Measurements from ENCODE around the gene ZBTB12. TPM values are rescaled to one million over a fixed set of nuclear protein-coding genes. Genes with fewer than 3 reads are reported as not detected.

The ZBTB12 gene
- total and polyA plus RNA-seq, 10 donors, result 1.3 to 4.6 (median 3.9) TPM

GRCh38 chr6:31903957-31904356 is 2.1 kb upstream of the ZBTB12 start:
- H3K27ac ChIP-seq, result no peak overlapping the region
- WGBS, 5 donors, result 70 to 93% (median 90%) methylated on average over 3 of the region's 3 CpGs
- H3K4me1 ChIP-seq, result peaks cover 22 to 49% (median 34%) of the 10 kb centered on the region in 6 donors
- TF ChIP-seq POLR2A (IDR thresholded peaks at IDR 0.05) (no peak), POLR2AphosphoS5 (IDR thresholded peaks at IDR 0.05) (no peak)
- TF ChIP-seq, protein P1, sequence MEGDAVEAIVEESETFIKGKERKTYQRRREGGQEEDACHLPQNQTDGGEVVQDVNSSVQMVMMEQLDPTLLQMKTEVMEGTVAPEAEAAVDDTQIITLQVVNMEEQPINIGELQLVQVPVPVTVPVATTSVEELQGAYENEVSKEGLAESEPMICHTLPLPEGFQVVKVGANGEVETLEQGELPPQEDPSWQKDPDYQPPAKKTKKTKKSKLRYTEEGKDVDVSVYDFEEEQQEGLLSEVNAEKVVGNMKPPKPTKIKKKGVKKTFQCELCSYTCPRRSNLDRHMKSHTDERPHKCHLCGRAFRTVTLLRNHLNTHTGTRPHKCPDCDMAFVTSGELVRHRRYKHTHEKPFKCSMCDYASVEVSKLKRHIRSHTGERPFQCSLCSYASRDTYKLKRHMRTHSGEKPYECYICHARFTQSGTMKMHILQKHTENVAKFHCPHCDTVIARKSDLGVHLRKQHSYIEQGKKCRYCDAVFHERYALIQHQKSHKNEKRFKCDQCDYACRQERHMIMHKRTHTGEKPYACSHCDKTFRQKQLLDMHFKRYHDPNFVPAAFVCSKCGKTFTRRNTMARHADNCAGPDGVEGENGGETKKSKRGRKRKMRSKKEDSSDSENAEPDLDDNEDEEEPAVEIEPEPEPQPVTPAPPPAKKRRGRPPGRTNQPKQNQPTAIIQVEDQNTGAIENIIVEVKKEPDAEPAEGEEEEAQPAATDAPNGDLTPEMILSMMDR (IDR thresholded peaks at IDR 0.05 in 8 of 11, conservative IDR thresholded peaks at IDR 0.05 in 3 of 11), result no peak
- intact Hi-C loops (cut with DNase I; ENCODE audit: low total_unique reads), result no loop called here
- no peaks in the 10 kb centered on the region for H3K9me3 ChIP-seq
- no peak for DNase-seq
- H3K4me3 ChIP-seq, result no peak overlapping the region
- no peaks in the 10 kb centered on the region for H3K36me3 ChIP-seq
- no peaks in the 10 kb centered on the region for H3K27me3 ChIP-seq (replicated peaks in 1 of 7)

GRCh38 chr6:31901415-31901952 is 402 bp downstream of the ZBTB12 start:
- TF ChIP-seq, protein P1 (IDR thresholded peaks at IDR 0.05 in 8 of 11, conservative IDR thresholded peaks at IDR 0.05 in 3 of 11), result no peak
- TF ChIP-seq POLR2AphosphoS5 (IDR thresholded peaks at IDR 0.05), result peak in 2 of 3 donors; percentile 44 to 63
- H3K27me3 ChIP-seq (replicated peaks in 1 of 7), result no peaks in the 10 kb centered on the region
- no peaks in the 10 kb centered on the region for H3K9me3 ChIP-seq
- WGBS, 5 donors, result 0 to 4% (median 2%) methylated on average over 27 to 45 of the region's 45 CpGs
- H3K27ac ChIP-seq, result peak overlapping the region; percentile 53 to 92 (median 82)
- no peaks in the 10 kb centered on the region for H3K36me3 ChIP-seq
- intact Hi-C loops (cut with DNase I; ENCODE audit: low total_unique reads), result no loop called here
- peaks cover 33 to 60% (median 49%) of the 10 kb centered on the region in 6 donors for H3K4me1 ChIP-seq
- peak overlapping the region; percentile 42 to 88 (median 63) for H3K4me3 ChIP-seq
- DNase-seq, result peak; percentile 91

DNA sequence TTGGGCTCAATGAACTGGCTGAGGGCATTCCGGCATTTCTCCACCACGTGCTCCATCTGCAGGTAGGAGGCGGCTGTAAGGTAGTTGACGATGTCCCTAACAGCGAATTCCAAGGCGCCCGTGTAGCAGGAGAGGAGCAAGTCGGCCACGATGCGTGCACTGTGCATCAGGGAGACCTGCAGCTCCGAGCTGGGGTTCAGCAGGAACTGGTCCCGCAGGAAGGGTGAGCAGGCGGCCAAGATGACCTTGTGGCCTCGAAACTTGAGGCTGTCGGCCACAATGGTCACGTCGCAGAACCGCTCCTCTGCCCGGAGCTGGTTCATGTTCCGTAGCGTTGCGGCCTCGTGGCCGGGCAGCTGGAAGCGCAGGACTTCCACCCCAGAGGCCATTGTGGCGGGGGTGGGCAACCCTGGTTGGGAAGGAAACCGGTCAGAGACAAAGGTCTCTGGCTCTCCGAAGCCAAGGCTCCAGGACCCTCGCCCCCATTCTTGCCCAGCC is 920 bp downstream of the ZBTB12 start:
- Histone ChIP-seq H3K4me1 (peaks cover 35 to 65% (median 54%) of the 10 kb centered on the region in 6 donors), H3K27ac (peak overlapping the region; percentile 53 to 92 (median 82)), H3K4me3 (peak overlapping the region in 7 of 8 donors; percentile 44 to 88 (median 65)), H3K9me3 (no peaks in the 10 kb centered on the region), H3K27me3 (replicated peaks in 1 of 7) (no peaks in the 10 kb centered on the region), H3K36me3 (peaks cover 0 to 4% (median 0%) of the 10 kb centered on the region in 6 donors)
- TF ChIP-seq POLR2AphosphoS5 (IDR thresholded peaks at IDR 0.05) (peak in 2 of 3 donors; percentile 58 to 67), POLR2A (IDR thresholded peaks at IDR 0.05) (no peak)
- 60 to 67% (median 63%) methylated on average over 25 to 29 of the region's 29 CpGs for WGBS, 5 donors
- intact Hi-C loops (cut with DNase I; ENCODE audit: low total_unique reads), result no loop called here
- peak; percentile 83 for DNase-seq

- TF ChIP-seq, protein P1 (IDR thresholded peaks at IDR 0.05 in 8 of 11, conservative IDR thresholded peaks at IDR 0.05 in 3 of 11), result no peak
- TF ChIP-seq POLR2AphosphoS5 (IDR thresholded peaks at IDR 0.05), result peak in 1 of 3 donors; percentile 36
- H3K4me1 ChIP-seq, result peaks cover 36 to 71% (median 57%) of the 10 kb centered on the region in 6 donors
- H3K36me3 ChIP-seq, result peaks cover 0 to 13% (median 3%) of the 10 kb centered on the region in 6 donors
- peak; percentile 79 for DNase-seq
- intact Hi-C loops (cut with DNase I; ENCODE audit: low total_unique reads), result no loop called here
- no peaks in the 10 kb centered on the region for H3K27me3 ChIP-seq (replicated peaks in 1 of 7)
- H3K4me3 ChIP-seq, result no peak overlapping the region
- H3K27ac ChIP-seq, result peak overlapping the region in 2 of 8 donors; percentile 85 to 92
- 71 to 80% (median 75%) methylated on average over 40 to 49 of the region's 49 CpGs for WGBS, 5 donors
- no peaks in the 10 kb centered on the region for H3K9me3 ChIP-seq
Observed at GRCh38 chr6:31899882-31900722, 1.8 kb downstream of the ZBTB12 start.

Measured in spleen (tissue), 11 donors.